K562 (cell line): ENCODE measurements around the gene ABCD3. TPM values are rescaled to one million over a fixed set of nuclear protein-coding genes. Genes with fewer than 3 reads are reported as not detected.

Source experiments
- ATAC-seq: fragments of 200-7000 bp; cut with Tn5 transposase; 3 replicates; pipeline ENCODE4 v1.9.1; 2020; ENCODE audit warnings: moderate library complexity
- BruUV-seq: library from RNA; stranded (reverse); fragments of 400-500 nt; replicated peaks from 2 replicates; lab custom pipeline; 2021; lab: Mats Ljungman, UMichigan
- CTCF ChIA-PET: fragments of 300-600 bp; formaldehyde crosslinking; extraction: SDS; loops from one replicate; lab custom pipeline; 2021; ENCODE audit warnings: low intra/inter-chr PET ratio; lab: Yijun Ruan, JAX
- POLR2A ChIA-PET: fragments of 300-600, 350-650 bp; sonication (Branson Sonifier 250); formaldehyde crosslinking; extraction: SDS; loops from one replicate; lab custom pipeline; 2021; ENCODE audit warnings: antibody characterized with exemption, inconsistent platforms; lab: Yijun Ruan, JAX
- DNase-seq, 4 experiments: peaks; one replicate each; pipeline versions ENCODE4 v3.0.0 to v3.0.0-alpha.2; 2011 to 2018; ENCODE audit warnings: low spot score in 3 of 4, mixed read lengths in 3 of 4; ENCODE audit errors: extremely low read depth in 1 of 4
- FAIRE-seq: peaks from 2 replicates; lab custom pipeline; 2011; peaks lifted over from hg19 to GRCh38; lab: Jason Lieb, UNC
- H2AFZ ChIP-seq: 2 replicates; pipeline ENCODE4 v1.6.0; 2011; ENCODE audit warnings: low read depth, low read length, control low read depth, inconsistent platforms
- H3K27ac ChIP-seq: fragments of 200-600 bp; 3 replicates; pipeline ENCODE4 v1.8.0; 2011; ENCODE audit warnings: low read depth, mild to moderate bottlenecking, control low read depth, inconsistent platforms, low read length, moderate library complexity, mixed read lengths; ENCODE audit errors: extremely low read depth
- H3K27me3 ChIP-seq, 2 experiments: fragments of 300-600 bp in 1 of 2; 2 replicates in 1 of 2; 3 replicates in 1 of 2; pipeline versions ENCODE4 v1.6.0 to v1.8.0; 2011; ENCODE audit warnings: inconsistent platforms in 2 of 2, low read length in 2 of 2, mild to moderate bottlenecking in 1 of 2, mixed read lengths in 1 of 2, moderate library complexity in 1 of 2; ENCODE audit not compliant: control insufficient read depth in 2 of 2, insufficient read depth in 2 of 2
- H3K36me3 ChIP-seq: fragments of 300-600 bp; 3 replicates; pipeline ENCODE4 v1.8.0; 2011; ENCODE audit warnings: mild to moderate bottlenecking, low read length, inconsistent platforms; ENCODE audit not compliant: control insufficient read depth, insufficient read depth
- H3K4me1 ChIP-seq, 2 experiments: fragments of 200-600 bp in 1 of 2; replicated peaks in 1 of 2; 2 replicates in 1 of 2; 3 replicates in 1 of 2; pipeline versions ENCODE4 v1.5.1 to v1.8.0; 2011; ENCODE audit warnings: inconsistent platforms in 2 of 2, low read length in 2 of 2, mild to moderate bottlenecking in 1 of 2, mixed read lengths in 1 of 2, moderate library complexity in 1 of 2; ENCODE audit not compliant: control insufficient read depth in 2 of 2, insufficient read depth in 2 of 2
- H3K4me2 ChIP-seq: 2 replicates; pipeline ENCODE4 v1.6.1; 2011; ENCODE audit warnings: low read length, control low read depth, inconsistent platforms, mixed read lengths; ENCODE audit not compliant: insufficient read depth
- H3K4me3 ChIP-seq: fragments of 200-600 bp; sonication (generic), shearing (Covaris generic); 2 replicates; pipeline ENCODE4 v1.5.1; 2016; ENCODE audit warnings: control low read depth, inconsistent platforms
- H3K79me2 ChIP-seq: fragments of 200-600 bp; 3 replicates; pipeline ENCODE4 v1.8.0; 2011; ENCODE audit warnings: low read length, inconsistent platforms; ENCODE audit not compliant: control insufficient read depth, insufficient read depth
- H3K9ac ChIP-seq, 2 experiments: 2 replicates each; pipeline versions ENCODE4 v1.6.0 to v1.6.1; 2011; ENCODE audit warnings: low read depth in 2 of 2, low read length in 2 of 2, control low read depth in 1 of 2, inconsistent platforms in 1 of 2, mild to moderate bottlenecking in 1 of 2, mixed read lengths in 1 of 2; ENCODE audit not compliant: insufficient read depth in 1 of 2
- H3K9me1 ChIP-seq: one replicate; pipeline ENCODE4 v1.6.0; 2011; ENCODE audit warnings: inconsistent platforms, mild to moderate bottlenecking, low read length, moderate library complexity; ENCODE audit not compliant: control insufficient read depth, insufficient read depth
- H3K9me3 ChIP-seq: replicated peaks from 2 replicates; pipeline ENCODE4 v1.5.1; 2011; ENCODE audit warnings: low read depth, low read length, inconsistent platforms; ENCODE audit not compliant: control insufficient read depth, insufficient read depth
- H4K20me1 ChIP-seq: replicated peaks from 2 replicates; pipeline ENCODE4 v1.6.1; 2011; ENCODE audit warnings: low read length, inconsistent platforms, mixed read lengths; ENCODE audit not compliant: control insufficient read depth, insufficient read depth
- HNRNPL ChIP-seq: fragments of 200-400 bp; formaldehyde crosslinking; IDR thresholded peaks from 2 replicates; pipeline ENCODE4 v1.6.1; 2017; ENCODE audit warnings: low read depth, mild to moderate bottlenecking, low read length
- NCOR1 ChIP-seq: fragments of 450-650 bp; IDR thresholded peaks from 2 replicates; pipeline ENCODE4 v1.6.1; 2016; ENCODE audit warnings: mild to moderate bottlenecking, moderate library complexity
- PBX2 ChIP-seq, 2 experiments: IDR thresholded peaks in 1 of 2; conservative IDR thresholded peaks in 1 of 2; 2 replicates each; pipeline ENCODE4 v1.6.1; 2016; ENCODE audit warnings: low read depth in 2 of 2, mild to moderate bottlenecking in 1 of 2, missing compliant biosample characterization in 1 of 2, missing genetic modification characterization in 1 of 2, moderate library complexity in 1 of 2
- RNF219 ChIP-seq: fragments of 250-450 bp; sonication (Bioruptor Pico); IDR thresholded peaks from 2 replicates; pipeline ENCODE4 v1.5.0; 2022; ENCODE audit warnings: mild to moderate bottlenecking
- SREBF1 ChIP-seq: fragments of 150-350 bp; IDR thresholded peaks from 2 replicates; pipeline ENCODE4 v1.6.1; 2014; ENCODE audit warnings: antibody characterized with exemption, low read depth, low read length, borderline replicate concordance
- ZC3H11A ChIP-seq: IDR thresholded peaks from 2 replicates; pipeline ENCODE4 v1.6.1; 2012; ENCODE audit warnings: low read depth, low read length, improper control_type of control experiment
- ZNF239 ChIP-seq: fragments of 250-450 bp; sonication (Bioruptor Pico); IDR thresholded peaks from 2 replicates; pipeline ENCODE4 v1.4.0; 2020; ENCODE audit warnings: mild to moderate bottlenecking
- ZNF785 ChIP-seq: fragments of 250-450 bp; sonication (Bioruptor Pico); IDR thresholded peaks from 2 replicates; pipeline ENCODE4 v1.4.0; 2020; ENCODE audit warnings: mild to moderate bottlenecking
- WGBS: fragments of 100-300 bp; shearing (Covaris generic); methylation state at CpG from one replicate; pipeline ENCODE4 v1.1.6; 2016; ENCODE audit warnings: low coverage, mixed read lengths; ENCODE audit not compliant: insufficient coverage; ENCODE audit errors: missing lambda C conversion rate; 5-methylcytosine and 5-hydroxymethylcytosine counted together
- in situ Hi-C: fragments of 300-500 bp; cut with MboI; formaldehyde crosslinking; loops from 4 replicates; pipeline ENCODE4 v1.15.0; 2018; ENCODE audit warnings: inconsistent platforms, mixed read lengths
- intact Hi-C: fragments of 100-400 bp; cut with micrococcal nuclease; formaldehyde crosslinking; loops from 2 replicates; pipeline ENCODE4 v1.14.2; 2022
- polyA plus RNA-seq, 8 experiments: library from polyadenylated mRNA; depleted of rRNA in 4 of 8; stranded (reverse) in 5 of 8; unstranded in 3 of 8; fragments of >200 nt; fragmentation: Nextera tagmentation in 2 of 8; fragmentation: Illumina TruSeq in 1 of 8; extraction: Ambion mirVana in 2 of 8; extraction: Trizol in 1 of 8; gene quantifications; 2 replicates each; pipeline versions ENCODE4 v1.2.1 to v1.2.3, GENCODE V29; 2011 to 2014; ENCODE audit warnings: inconsistent platforms in 1 of 8, missing spikeins in 1 of 8
- total RNA-seq, 7 experiments: library from RNA; depleted of rRNA in 6 of 7; stranded (reverse); fragments of >200 nt in 6 of 7; fragmentation: Illumina TruSeq in 2 of 7; extraction: Trizol in 2 of 7; gene quantifications; 2 replicates each; pipeline versions ENCODE4 v1.2.1 to v1.2.3, GENCODE V29; 2011 to 2021; ENCODE audit warnings: low replicate concordance in 1 of 7

ABCD3 gene
- total and polyA plus RNA-seq, 9 of the 15 experiments (the other 6 are each of a cell fraction or from before 2014, with no cell fraction given): 11.0 to 30.7 (median 15.5) TPM

DNA sequence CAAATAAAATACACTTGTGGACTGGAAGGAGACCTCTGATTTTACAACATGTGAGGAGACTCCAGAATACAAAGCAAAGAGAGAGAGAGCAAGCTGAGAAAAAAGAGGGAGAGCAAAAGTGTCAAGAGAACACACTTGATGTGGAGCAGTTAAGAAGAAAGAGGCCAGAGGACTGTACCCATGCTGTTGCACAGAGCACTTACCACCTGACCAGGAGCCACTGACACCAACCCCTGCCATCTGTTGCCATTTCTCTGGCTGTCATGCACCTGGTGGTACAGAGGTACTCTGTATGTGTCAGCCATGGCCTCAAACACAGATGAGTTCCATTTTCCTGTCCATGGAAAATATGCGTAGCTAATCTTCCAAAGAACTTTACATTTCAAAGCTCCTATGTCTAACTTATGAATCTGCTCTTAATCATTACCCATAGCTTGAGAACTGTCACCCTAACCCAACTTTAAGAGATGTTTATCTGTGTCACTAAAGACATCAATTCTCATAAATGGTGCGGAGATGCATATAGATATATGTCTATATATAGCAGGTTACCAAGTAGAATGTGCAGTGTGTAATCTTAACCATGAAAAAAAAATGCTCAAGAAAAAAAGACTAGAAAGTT is 32.8 kb upstream of the ABCD3 start:
- H3K27ac ChIP-seq: no peak overlapping the region
- WGBS: 5% methylated on average over 2 of the region's 2 CpGs
- no peaks in the 10 kb centered on the region for H3K4me1 ChIP-seq
- ChIA-PET CTCF (no interaction called here), POLR2A (no interaction called here)
- no peaks in the 10 kb centered on the region for H4K20me1 ChIP-seq
- FAIRE-seq (no peak), ATAC-seq (no peak), DNase-seq (no peak)
- no peak overlapping the region for H3K9ac ChIP-seq
- TF ChIP-seq PBX2 (CRISPR knock-in tag; IDR thresholded peaks at IDR 0.05; ENCODE audit: low read depth) (no peak), PBX2 (tag; conservative IDR thresholded peaks at IDR 0.05; ENCODE audit: low read depth) (no peak), NCOR1 (no peak), ZNF239 (CRISPR knock-in tag) (no peak), ZNF785 (CRISPR knock-in tag) (no peak), HNRNPL (no peak), SREBF1 (no peak), RNF219 (no peak), ZC3H11A (no peak)
- no TSS peak for BruUV-seq
- no peaks in the 10 kb centered on the region for H3K27me3 ChIP-seq
- H3K36me3 ChIP-seq: no peaks in the 10 kb centered on the region
- H2AFZ ChIP-seq: no peak overlapping the region; the same call in 1 of the 2 replicates
- no peak overlapping the region for H3K4me2 ChIP-seq
- intact Hi-C loops (no loop called here), in situ Hi-C loops (no loop called here)
- no peaks in the 10 kb centered on the region for H3K9me3 ChIP-seq
- no peaks in the 10 kb centered on the region for H3K79me2 ChIP-seq
- H3K9me1 ChIP-seq: no peaks in the 10 kb centered on the region
- H3K4me3 ChIP-seq: no peak overlapping the region
